ENCODE results near the gene DCC. TPM values are rescaled to one million over a fixed set of nuclear protein-coding genes. Genes with fewer than 3 reads are reported as not detected.

Gene DCC
- total RNA-seq, 3 donors from 2014 or later (not counting 1 experiment from before 2014, with no cell fraction given) = not detected

DNA sequence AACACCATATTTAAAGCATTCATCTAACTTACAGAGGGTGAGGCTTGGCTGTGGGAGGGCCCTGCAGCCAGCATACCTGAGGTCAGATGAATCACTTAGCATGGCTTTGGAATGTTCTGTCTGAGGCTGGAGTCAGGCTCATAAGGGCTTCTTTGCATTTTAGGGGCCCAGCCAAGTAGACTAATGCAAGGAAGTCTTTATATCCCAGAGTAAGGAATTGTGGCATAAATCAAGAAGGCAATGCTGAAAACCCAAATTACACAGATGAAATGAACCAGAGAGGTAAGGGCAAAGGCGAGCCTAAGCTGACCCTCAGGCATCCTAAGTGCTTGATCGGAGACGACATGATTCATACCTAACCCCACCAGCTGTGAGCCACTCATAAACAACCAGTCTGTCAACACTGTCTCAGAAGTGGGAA is 383.6 kb downstream of the DCC start:
- no peak overlapping the region for H3K27ac Mint-ChIP-seq
- H3K4me1 Mint-ChIP-seq = no peaks in the 10 kb centered on the region
- Histone ChIP-seq H3K27ac (ENCODE audit: low read length) (no peak overlapping the region), H3K9me3 (ENCODE audit: control insufficient read depth, insufficient read depth, low read length) (no peaks in the 10 kb centered on the region), H3K4me1 (ENCODE audit: control insufficient read depth, insufficient read depth, low read length) (no peaks in the 10 kb centered on the region), H3K36me3 (ENCODE audit: control insufficient read depth, insufficient read depth, low read length) (no peaks in the 10 kb centered on the region), H3K27me3 (ENCODE audit: control insufficient read depth, insufficient read depth, low read length) (no peaks in the 10 kb centered on the region), H3K4me3 (ENCODE audit: low read length) (no peak overlapping the region)
- no peaks in the 10 kb centered on the region for H3K36me3 Mint-ChIP-seq
- ATAC-seq = no peak
- intact Hi-C loops (cut with micrococcal nuclease) = no loop called here
- H3K27me3 Mint-ChIP-seq (ENCODE audit: low read depth in 2 of 2) = no peaks in the 10 kb centered on the region
- no peak for DNase-seq
- TF ChIP-seq, protein P1, sequence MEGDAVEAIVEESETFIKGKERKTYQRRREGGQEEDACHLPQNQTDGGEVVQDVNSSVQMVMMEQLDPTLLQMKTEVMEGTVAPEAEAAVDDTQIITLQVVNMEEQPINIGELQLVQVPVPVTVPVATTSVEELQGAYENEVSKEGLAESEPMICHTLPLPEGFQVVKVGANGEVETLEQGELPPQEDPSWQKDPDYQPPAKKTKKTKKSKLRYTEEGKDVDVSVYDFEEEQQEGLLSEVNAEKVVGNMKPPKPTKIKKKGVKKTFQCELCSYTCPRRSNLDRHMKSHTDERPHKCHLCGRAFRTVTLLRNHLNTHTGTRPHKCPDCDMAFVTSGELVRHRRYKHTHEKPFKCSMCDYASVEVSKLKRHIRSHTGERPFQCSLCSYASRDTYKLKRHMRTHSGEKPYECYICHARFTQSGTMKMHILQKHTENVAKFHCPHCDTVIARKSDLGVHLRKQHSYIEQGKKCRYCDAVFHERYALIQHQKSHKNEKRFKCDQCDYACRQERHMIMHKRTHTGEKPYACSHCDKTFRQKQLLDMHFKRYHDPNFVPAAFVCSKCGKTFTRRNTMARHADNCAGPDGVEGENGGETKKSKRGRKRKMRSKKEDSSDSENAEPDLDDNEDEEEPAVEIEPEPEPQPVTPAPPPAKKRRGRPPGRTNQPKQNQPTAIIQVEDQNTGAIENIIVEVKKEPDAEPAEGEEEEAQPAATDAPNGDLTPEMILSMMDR (IDR thresholded peaks at IDR 0.05) = no peak
- 80% methylated on average over 3 of the region's 3 CpGs for WGBS (ENCODE audit: insufficient coverage)
- H3K4me3 Mint-ChIP-seq = no peak overlapping the region
- H3K9me3 Mint-ChIP-seq = peaks cover 16% of the 10 kb centered on the region in 2 donors

DNA sequence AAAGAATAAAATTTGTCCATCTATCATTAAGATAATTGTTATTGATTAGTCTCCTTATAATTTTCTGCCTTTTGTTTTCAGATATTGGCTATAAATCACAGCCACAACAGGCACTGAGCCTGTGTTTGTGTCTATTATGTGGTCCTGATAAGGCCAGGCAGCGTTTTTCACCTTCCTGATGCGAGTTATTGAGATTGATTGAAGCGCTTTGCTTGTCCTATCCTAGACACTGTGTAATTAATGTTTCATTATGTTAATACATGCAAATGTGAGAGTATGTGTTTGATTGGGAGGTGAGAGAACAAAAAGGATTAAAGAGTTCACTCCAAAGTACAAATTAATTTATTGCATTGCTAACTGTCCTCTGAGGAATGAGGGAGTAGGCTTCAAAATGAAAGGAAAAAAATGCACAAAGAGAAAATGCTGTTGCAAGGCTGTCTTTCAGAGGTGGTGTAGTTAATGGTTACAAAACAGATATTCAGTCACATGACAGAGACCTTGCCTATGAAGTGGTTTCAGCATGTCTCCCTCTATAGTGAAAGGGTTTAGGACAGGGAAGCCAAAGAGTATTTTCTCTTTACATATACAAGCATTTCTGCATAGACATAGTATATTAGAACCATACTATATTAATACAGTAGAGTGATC is 391.1 kb downstream of the DCC start:
- H3K4me3 Mint-ChIP-seq = no peak overlapping the region
- Histone ChIP-seq H3K36me3 (ENCODE audit: control insufficient read depth, insufficient read depth, low read length) (no peaks in the 10 kb centered on the region), H3K9me3 (ENCODE audit: control insufficient read depth, insufficient read depth, low read length) (peaks cover 2% of the 10 kb centered on the region), H3K4me3 (ENCODE audit: low read length) (no peak overlapping the region), H3K27ac (ENCODE audit: low read length) (no peak overlapping the region), H3K27me3 (ENCODE audit: control insufficient read depth, insufficient read depth, low read length) (no peaks in the 10 kb centered on the region), H3K4me1 (ENCODE audit: control insufficient read depth, insufficient read depth, low read length) (no peaks in the 10 kb centered on the region)
- no peak for DNase-seq
- peaks cover 8 to 9% of the 10 kb centered on the region in 2 donors for H3K9me3 Mint-ChIP-seq
- TF ChIP-seq, protein P1 (IDR thresholded peaks at IDR 0.05) = no peak
- H3K27me3 Mint-ChIP-seq (ENCODE audit: low read depth in 2 of 2) = no peaks in the 10 kb centered on the region
- intact Hi-C loops (cut with micrococcal nuclease) = no loop called here
- H3K4me1 Mint-ChIP-seq = no peaks in the 10 kb centered on the region
- WGBS (ENCODE audit: insufficient coverage) = 36% methylated on average over 2 of the region's 3 CpGs
- H3K36me3 Mint-ChIP-seq = no peaks in the 10 kb centered on the region
- H3K27ac Mint-ChIP-seq = no peak overlapping the region
- no peak for ATAC-seq

DNA sequence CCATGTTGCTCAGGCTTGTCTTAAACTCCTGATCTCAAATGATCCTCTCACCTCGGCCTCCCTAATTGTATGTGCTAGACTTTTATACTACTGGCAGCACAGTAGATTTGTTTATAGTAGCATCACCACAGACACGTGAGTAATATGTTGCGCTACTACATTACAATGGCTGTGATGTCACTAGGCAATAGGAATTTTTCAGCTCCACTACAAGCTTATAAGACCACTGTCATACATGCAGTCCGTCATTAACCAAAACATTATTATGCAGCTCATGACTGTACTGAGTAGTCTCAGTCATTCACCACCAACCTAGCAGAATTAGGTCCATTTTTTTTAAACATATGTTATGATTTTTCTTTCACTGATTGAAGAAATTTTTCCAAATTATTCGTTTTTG is 398.9 kb downstream of the DCC start:
- no peaks in the 10 kb centered on the region for H3K36me3 Mint-ChIP-seq
- peaks cover 2% of the 10 kb centered on the region for H3K9me3 ChIP-seq (ENCODE audit: control insufficient read depth, insufficient read depth, low read length)
- no peaks in the 10 kb centered on the region for H3K4me1 ChIP-seq (ENCODE audit: control insufficient read depth, insufficient read depth, low read length)
- intact Hi-C loops (cut with micrococcal nuclease) = no loop called here
- DNase-seq (no peak), ATAC-seq (no peak)
- H3K4me3 ChIP-seq (ENCODE audit: low read length) = no peak overlapping the region
- H3K27ac Mint-ChIP-seq = no peak overlapping the region
- no peak overlapping the region for H3K4me3 Mint-ChIP-seq
- TF ChIP-seq, protein P1 (IDR thresholded peaks at IDR 0.05) = no peak
- no peaks in the 10 kb centered on the region for H3K27me3 ChIP-seq (ENCODE audit: control insufficient read depth, insufficient read depth, low read length)
- H3K27me3 Mint-ChIP-seq (ENCODE audit: low read depth in 2 of 2) = no peaks in the 10 kb centered on the region
- 79% methylated on average over 5 of the region's 5 CpGs for WGBS (ENCODE audit: insufficient coverage)
- H3K27ac ChIP-seq (ENCODE audit: low read length) = no peak overlapping the region
- no peaks in the 10 kb centered on the region for H3K36me3 ChIP-seq (ENCODE audit: control insufficient read depth, insufficient read depth, low read length)
- H3K4me1 Mint-ChIP-seq = no peaks in the 10 kb centered on the region
- peaks cover 7 to 9% of the 10 kb centered on the region in 2 donors for H3K9me3 Mint-ChIP-seq

DNA sequence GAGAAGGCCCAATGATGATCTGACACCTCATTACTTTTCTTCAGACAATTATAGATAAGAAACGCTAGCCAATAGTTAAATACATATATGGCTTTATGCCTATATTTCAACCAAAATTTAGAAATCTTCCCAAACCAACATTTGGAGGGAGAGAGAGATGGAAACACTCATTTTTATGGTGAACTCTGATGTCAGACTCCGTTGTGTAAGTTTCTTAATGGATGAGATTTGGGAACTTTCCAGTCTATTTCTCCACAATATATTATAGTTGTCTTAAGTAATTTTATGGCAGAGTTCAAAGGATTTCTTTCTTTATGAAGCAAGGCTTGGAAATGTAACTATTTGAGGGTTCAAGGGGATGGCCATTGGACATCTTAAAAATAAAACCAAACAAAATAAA is 407.0 kb downstream of the DCC start:
- no peaks in the 10 kb centered on the region for H3K4me1 Mint-ChIP-seq
- intact Hi-C loops (cut with micrococcal nuclease) = no loop called here
- H3K27ac Mint-ChIP-seq = no peak overlapping the region
- H3K36me3 Mint-ChIP-seq = no peaks in the 10 kb centered on the region
- no CpG with 5 or more reads among the region's 2 CpGs for WGBS (ENCODE audit: insufficient coverage)
- no peak for ATAC-seq
- H3K9me3 ChIP-seq (ENCODE audit: control insufficient read depth, insufficient read depth, low read length) = no peaks in the 10 kb centered on the region
- DNase-seq = no peak
- no peaks in the 10 kb centered on the region for H3K4me1 ChIP-seq (ENCODE audit: control insufficient read depth, insufficient read depth, low read length)
- H3K27me3 ChIP-seq (ENCODE audit: control insufficient read depth, insufficient read depth, low read length) = no peaks in the 10 kb centered on the region
- TF ChIP-seq, protein P1 (IDR thresholded peaks at IDR 0.05) = no peak
- H3K27ac ChIP-seq (ENCODE audit: low read length) = no peak overlapping the region
- peaks cover 2 to 5% of the 10 kb centered on the region in 2 donors for H3K9me3 Mint-ChIP-seq
- H3K4me3 Mint-ChIP-seq = no peak overlapping the region
- no peaks in the 10 kb centered on the region for H3K36me3 ChIP-seq (ENCODE audit: control insufficient read depth, insufficient read depth, low read length)
- no peak overlapping the region for H3K4me3 ChIP-seq (ENCODE audit: low read length)
- no peaks in the 10 kb centered on the region for H3K27me3 Mint-ChIP-seq (ENCODE audit: low read depth in 2 of 2)
